OCI-LY1 (cell line): Measurements from ENCODE around the gene MCTP2.

Source experiments
- H2AFZ ChIP-seq: fragments of 200-600 bp; sonication (generic), shearing (Covaris generic); 2 replicates; pipeline ENCODE4 v1.6.0; 2014; ENCODE audit warnings: antibody characterized with exemption, mild to moderate bottlenecking, low read length
- H3F3A ChIP-seq: fragments of 200-600 bp; sonication (generic), shearing (Covaris generic); 2 replicates; pipeline ENCODE4 v1.6.0; 2014; ENCODE audit warnings: mild to moderate bottlenecking, antibody characterized with exemption, low read length, moderate library complexity; ENCODE audit not compliant: insufficient read depth
- H3K27ac ChIP-seq: fragments of 200-600 bp; sonication (generic); 2 replicates; pipeline ENCODE4 v1.5.1; 2014; ENCODE audit warnings: low read length, mixed run types, mild to moderate bottlenecking, low read depth; ENCODE audit not compliant: poor library complexity, severe bottlenecking
- H3K27me3 ChIP-seq: fragments of 200-600 bp; sonication (generic); 2 replicates; pipeline ENCODE4 v1.6.0; 2014; ENCODE audit warnings: antibody characterized with exemption, mild to moderate bottlenecking, low read length, moderate library complexity; ENCODE audit not compliant: insufficient read depth
- H3K36me3 ChIP-seq: fragments of 200-600 bp; sonication (generic); 2 replicates; pipeline ENCODE4 v1.6.1; 2014; ENCODE audit warnings: mild to moderate bottlenecking, antibody characterized with exemption, low read length, moderate library complexity, mixed read lengths; ENCODE audit not compliant: insufficient read depth
- H3K4me1 ChIP-seq: fragments of 200-600 bp; sonication (generic); 2 replicates; pipeline ENCODE4 v1.5.1; 2014; ENCODE audit warnings: mild to moderate bottlenecking, low read length, moderate library complexity; ENCODE audit not compliant: insufficient read depth, severe bottlenecking
- H3K4me2 ChIP-seq: fragments of 200-600 bp; sonication (generic), shearing (Covaris generic); 2 replicates; pipeline ENCODE4 v1.6.1; 2014; ENCODE audit warnings: low read length
- H3K4me3 ChIP-seq: fragments of 200-600 bp; sonication (generic); 2 replicates; pipeline ENCODE4 v1.5.1; 2014; ENCODE audit warnings: low read length, low read depth, mild to moderate bottlenecking, mixed read lengths; ENCODE audit not compliant: poor library complexity, severe bottlenecking
- H3K79me2 ChIP-seq: fragments of 200-600 bp; shearing (Covaris generic); 2 replicates; pipeline ENCODE4 v1.6.1; 2016; ENCODE audit warnings: mixed run types, low read length, mixed read lengths; ENCODE audit not compliant: insufficient read depth
- H3K9ac ChIP-seq: fragments of 200-600 bp; sonication (generic), shearing (Covaris generic); 2 replicates; pipeline ENCODE4 v1.6.1; 2014; ENCODE audit warnings: mild to moderate bottlenecking, low read length, mixed read lengths
- H3K9me2 ChIP-seq: fragments of 200-600 bp; sonication (generic), shearing (Covaris generic); 2 replicates; pipeline ENCODE4 v1.6.1; 2014; ENCODE audit warnings: low read depth, mild to moderate bottlenecking, low read length, mixed read lengths
- H3K9me3 ChIP-seq: fragments of 200-600 bp; shearing (Covaris generic); 2 replicates; pipeline ENCODE4 v1.6.1; 2014; ENCODE audit warnings: low read length, mixed read lengths
- H4K20me1 ChIP-seq: fragments of 200-600 bp; sonication (generic), shearing (Covaris generic); 2 replicates; pipeline ENCODE4 v1.6.0; 2016; ENCODE audit warnings: mild to moderate bottlenecking, low read length; ENCODE audit not compliant: insufficient read depth
- EZH2 ChIP-seq: fragments of 200-600 bp; sonication (generic), shearing (Covaris generic); IDR thresholded peaks from 2 replicates; pipeline ENCODE4 v1.8.0; 2017; ENCODE audit warnings: borderline replicate concordance, mixed run types, mild to moderate bottlenecking, antibody characterized with exemption, low read length, moderate library complexity, mixed read lengths
- TF ChIP-seq, protein P1 (sequence below): fragments of 200-600 bp; sonication (generic), shearing (Covaris generic); IDR thresholded peaks from 2 replicates; pipeline ENCODE4 v1.5.1; 2017; ENCODE audit warnings: mild to moderate bottlenecking, antibody characterized with exemption, low read length, moderate library complexity, mixed read lengths

The MCTP2 gene

DNA sequence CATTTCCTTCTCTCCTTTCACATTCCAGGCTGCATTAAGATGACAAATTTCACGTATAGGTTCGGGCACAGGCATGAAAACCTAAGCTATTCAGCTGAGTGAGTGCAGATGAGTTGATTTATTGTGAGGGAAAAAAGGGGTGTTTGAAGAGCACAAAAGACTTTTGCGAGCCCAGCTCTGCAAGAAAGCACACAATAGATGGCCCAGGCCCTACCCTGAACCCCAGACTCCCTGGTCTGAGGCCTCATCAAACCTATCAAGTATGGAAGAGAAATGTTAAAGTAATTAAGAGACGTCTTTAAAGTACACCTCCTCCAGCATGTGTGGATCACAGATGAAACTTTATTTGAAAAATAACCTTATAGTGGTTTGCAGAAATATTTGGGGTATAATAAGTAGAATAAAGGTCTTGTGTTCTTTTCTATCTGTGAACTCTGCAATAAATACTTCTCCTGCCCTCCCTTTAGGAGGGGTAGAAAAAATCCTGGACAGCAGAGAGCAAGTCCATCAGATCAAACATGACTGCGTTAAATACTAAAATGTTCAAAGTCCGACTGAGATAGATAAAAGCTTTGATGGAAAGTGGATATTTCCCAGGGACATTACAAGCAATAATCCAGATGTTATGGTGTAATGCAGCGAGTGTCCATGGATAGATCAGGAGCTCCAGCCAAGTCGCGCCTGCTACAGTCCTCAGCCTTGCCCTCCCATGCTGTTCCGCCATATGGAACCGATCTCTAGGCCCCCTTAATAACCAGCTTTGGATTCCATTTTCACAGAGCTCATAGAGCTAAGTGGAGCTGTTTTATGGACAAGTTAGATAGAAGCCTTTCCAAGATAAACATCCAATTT, 121.5 kb downstream of the MCTP2 start:
- Histone ChIP-seq H3K9me3 (no peaks in the 10 kb centered on the region), H3K4me1 (no peaks in the 10 kb centered on the region), H3K79me2 (no peaks in the 10 kb centered on the region), H3K27ac (no peak overlapping the region), H3K9ac (no peak overlapping the region), H3F3A (no peaks in the 10 kb centered on the region), H3K27me3 (no peaks in the 10 kb centered on the region), H3K36me3 (peaks cover 54% of the 10 kb centered on the region), H3K9me2 (no peaks in the 10 kb centered on the region), H4K20me1 (no peaks in the 10 kb centered on the region), H2AFZ (no peak overlapping the region), H3K4me3 (no peak overlapping the region), H3K4me2 (no peak overlapping the region)
- TF ChIP-seq, protein P1, sequence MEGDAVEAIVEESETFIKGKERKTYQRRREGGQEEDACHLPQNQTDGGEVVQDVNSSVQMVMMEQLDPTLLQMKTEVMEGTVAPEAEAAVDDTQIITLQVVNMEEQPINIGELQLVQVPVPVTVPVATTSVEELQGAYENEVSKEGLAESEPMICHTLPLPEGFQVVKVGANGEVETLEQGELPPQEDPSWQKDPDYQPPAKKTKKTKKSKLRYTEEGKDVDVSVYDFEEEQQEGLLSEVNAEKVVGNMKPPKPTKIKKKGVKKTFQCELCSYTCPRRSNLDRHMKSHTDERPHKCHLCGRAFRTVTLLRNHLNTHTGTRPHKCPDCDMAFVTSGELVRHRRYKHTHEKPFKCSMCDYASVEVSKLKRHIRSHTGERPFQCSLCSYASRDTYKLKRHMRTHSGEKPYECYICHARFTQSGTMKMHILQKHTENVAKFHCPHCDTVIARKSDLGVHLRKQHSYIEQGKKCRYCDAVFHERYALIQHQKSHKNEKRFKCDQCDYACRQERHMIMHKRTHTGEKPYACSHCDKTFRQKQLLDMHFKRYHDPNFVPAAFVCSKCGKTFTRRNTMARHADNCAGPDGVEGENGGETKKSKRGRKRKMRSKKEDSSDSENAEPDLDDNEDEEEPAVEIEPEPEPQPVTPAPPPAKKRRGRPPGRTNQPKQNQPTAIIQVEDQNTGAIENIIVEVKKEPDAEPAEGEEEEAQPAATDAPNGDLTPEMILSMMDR = no peak
- TF ChIP-seq EZH2 = no peak

GRCh38 chr15:94353488-94353820, 122.1 kb downstream of the MCTP2 start:
- H3K27me3 ChIP-seq = no peaks in the 10 kb centered on the region
- H3K36me3 ChIP-seq = peaks cover 59% of the 10 kb centered on the region

DNA sequence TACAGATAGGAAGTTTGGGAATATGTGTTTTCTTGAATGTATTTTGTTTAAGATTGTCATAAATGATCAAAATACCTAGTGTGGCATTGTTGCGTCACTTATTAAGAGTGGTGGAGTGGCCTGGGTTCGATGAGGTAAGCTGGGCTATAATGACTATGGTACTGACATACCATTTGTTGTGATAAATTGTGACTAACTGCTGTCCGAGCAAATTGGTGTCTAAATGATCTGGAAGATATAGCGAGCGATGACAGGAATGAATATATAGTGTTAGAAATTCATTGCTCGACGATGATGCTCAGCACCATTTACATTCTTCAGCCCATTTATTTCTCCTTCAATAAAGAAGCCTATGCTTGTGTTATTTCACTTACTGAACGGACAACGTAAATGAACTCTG, 123.3 kb downstream of the MCTP2 start:
- H3K9me2 ChIP-seq = no peaks in the 10 kb centered on the region
- no peaks in the 10 kb centered on the region for H3K79me2 ChIP-seq
- no peaks in the 10 kb centered on the region for H3K4me1 ChIP-seq
- H3K27me3 ChIP-seq = no peaks in the 10 kb centered on the region
- TF ChIP-seq, protein P1 = no peak
- TF ChIP-seq EZH2 = no peak
- no peak overlapping the region for H2AFZ ChIP-seq
- no peak overlapping the region for H3K9ac ChIP-seq
- H3K27ac ChIP-seq = no peak overlapping the region
- peaks cover 60% of the 10 kb centered on the region for H3K36me3 ChIP-seq
- H3K9me3 ChIP-seq = no peaks in the 10 kb centered on the region
- H3K4me2 ChIP-seq = no peak overlapping the region
- no peaks in the 10 kb centered on the region for H4K20me1 ChIP-seq
- H3F3A ChIP-seq = no peaks in the 10 kb centered on the region
- no peak overlapping the region for H3K4me3 ChIP-seq

More at GRCh38 chr15:94353488-94353820, 122.1 kb downstream of the MCTP2 start:
- Histone ChIP-seq H3K9me3 (no peaks in the 10 kb centered on the region), H3K9ac (no peak overlapping the region), H3K4me1 (no peaks in the 10 kb centered on the region), H2AFZ (no peak overlapping the region), H3K4me2 (no peak overlapping the region), H3K27ac (no peak overlapping the region), H3K79me2 (no peaks in the 10 kb centered on the region), H3K9me2 (no peaks in the 10 kb centered on the region), H3K4me3 (no peak overlapping the region), H4K20me1 (no peaks in the 10 kb centered on the region), H3F3A (no peaks in the 10 kb centered on the region)
- no peak for TF ChIP-seq EZH2
- TF ChIP-seq, protein P1 = no peak
